ENCODE results near the gene LINC00305.
A peak's percentile ranks its signal among the peaks of the same experiment; 100 is the strongest.

Gene LINC00305

DNA sequence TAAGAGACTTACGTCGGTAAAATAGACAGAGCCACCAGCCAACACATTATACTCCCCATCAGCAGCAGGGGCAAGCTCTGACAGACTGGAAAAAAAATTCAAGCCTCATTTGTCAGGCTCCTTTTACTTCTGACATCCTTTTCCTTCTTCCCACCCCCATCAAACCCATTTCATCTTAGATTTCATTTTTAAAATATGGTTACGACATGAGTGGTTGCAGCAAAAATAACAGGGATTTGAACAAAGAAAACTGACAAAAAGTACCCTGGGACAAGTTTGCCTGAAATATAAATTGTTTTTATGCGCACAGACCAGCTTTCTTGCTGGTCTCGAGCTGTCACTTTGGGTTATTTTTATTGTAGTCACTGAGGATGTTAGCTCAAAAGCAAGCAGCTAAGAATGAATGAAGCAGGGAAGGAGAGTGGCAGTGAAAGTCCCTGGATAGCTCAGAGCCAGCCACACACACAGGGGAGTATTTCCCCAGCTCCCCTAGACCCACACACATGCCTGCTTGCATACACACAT, 30.7 kb upstream of the LINC00305 start:
- no peaks in the 10 kb centered on the region for H3K36me3 ChIP-seq
- no peaks in the 10 kb centered on the region for H3K27me3 ChIP-seq (ENCODE audit: insufficient read depth, low read depth, severe bottlenecking)
- TF ChIP-seq, protein P1, sequence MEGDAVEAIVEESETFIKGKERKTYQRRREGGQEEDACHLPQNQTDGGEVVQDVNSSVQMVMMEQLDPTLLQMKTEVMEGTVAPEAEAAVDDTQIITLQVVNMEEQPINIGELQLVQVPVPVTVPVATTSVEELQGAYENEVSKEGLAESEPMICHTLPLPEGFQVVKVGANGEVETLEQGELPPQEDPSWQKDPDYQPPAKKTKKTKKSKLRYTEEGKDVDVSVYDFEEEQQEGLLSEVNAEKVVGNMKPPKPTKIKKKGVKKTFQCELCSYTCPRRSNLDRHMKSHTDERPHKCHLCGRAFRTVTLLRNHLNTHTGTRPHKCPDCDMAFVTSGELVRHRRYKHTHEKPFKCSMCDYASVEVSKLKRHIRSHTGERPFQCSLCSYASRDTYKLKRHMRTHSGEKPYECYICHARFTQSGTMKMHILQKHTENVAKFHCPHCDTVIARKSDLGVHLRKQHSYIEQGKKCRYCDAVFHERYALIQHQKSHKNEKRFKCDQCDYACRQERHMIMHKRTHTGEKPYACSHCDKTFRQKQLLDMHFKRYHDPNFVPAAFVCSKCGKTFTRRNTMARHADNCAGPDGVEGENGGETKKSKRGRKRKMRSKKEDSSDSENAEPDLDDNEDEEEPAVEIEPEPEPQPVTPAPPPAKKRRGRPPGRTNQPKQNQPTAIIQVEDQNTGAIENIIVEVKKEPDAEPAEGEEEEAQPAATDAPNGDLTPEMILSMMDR (IDR thresholded peaks at IDR 0.05; ENCODE audit: low read depth, low read length), result no peak
- H3K9me3 ChIP-seq (ENCODE audit: severe bottlenecking), result no peaks in the 10 kb centered on the region
- peak overlapping the region; percentile 26 for H3K27ac ChIP-seq
- DNase-seq, result no peak
- H3K4me3 ChIP-seq (ENCODE audit: low read depth, low read length), result no peak overlapping the region

DNA sequence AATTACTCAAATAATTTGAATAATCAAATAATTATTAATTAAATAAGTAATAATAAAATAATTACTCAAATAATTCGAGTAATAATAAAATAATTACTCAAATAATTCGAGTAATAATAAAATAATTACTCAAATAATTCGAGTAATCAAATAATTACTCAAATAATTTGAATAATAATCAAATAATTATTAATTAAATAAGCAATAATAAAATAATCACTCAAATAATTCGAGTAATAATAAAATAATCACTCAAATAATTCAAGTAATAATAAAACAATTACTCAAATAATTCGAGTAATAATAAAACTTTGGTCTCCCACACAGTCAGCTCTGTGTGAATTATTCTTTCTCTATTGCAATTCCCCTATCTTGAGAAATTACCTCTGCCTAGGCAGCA, 30.0 kb upstream of the LINC00305 start:
- H3K9me3 ChIP-seq (ENCODE audit: severe bottlenecking), result no peaks in the 10 kb centered on the region
- no peak for DNase-seq
- H3K27ac ChIP-seq, result no peak overlapping the region
- H3K36me3 ChIP-seq, result no peaks in the 10 kb centered on the region
- TF ChIP-seq, protein P1 (IDR thresholded peaks at IDR 0.05; ENCODE audit: low read depth, low read length), result no peak
- H3K4me3 ChIP-seq (ENCODE audit: low read depth, low read length), result no peak overlapping the region
- no peaks in the 10 kb centered on the region for H3K27me3 ChIP-seq (ENCODE audit: insufficient read depth, low read depth, severe bottlenecking)

DNA sequence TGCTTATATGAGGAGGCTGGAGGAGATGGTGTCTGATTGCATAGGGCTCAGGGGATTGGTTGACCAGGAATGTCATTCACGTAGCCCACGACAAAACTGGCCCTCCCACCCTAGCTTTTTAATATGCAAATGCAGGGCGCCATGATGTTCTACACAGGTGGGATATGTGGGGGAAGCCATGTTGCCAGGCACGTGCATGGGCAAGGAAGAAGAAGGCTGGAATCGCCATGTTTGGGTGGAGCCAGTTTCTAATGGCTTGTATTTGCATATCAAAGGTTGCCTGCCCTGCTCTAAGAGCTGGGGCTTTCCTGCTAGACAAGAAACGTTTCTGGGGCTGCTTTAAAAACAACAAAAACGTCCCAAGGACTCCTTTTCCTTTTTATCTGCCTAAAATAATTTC, 26.5 kb upstream of the LINC00305 start:
- H3K4me3 ChIP-seq (ENCODE audit: low read depth, low read length), result no peak overlapping the region

DNA sequence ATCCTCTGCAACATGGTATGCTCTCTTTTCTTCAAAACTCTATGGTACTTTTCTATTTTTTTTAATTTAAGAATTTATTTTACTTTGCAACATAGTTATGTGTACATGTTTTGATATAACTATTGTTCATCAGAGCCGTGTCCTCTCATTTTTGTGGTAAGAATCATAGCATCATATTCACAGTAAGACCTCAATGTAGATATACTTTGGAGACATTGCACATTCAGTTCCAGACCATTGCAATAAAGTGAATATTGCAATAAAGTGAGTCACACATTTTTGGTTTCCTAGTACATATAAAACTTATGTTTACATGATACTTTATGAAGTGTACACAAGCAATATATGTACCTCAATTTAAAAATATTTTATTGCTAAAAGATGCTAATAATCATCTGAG, 22.7 kb upstream of the LINC00305 start:
- no peaks in the 10 kb centered on the region for H3K9me3 ChIP-seq (ENCODE audit: severe bottlenecking)
- H3K27me3 ChIP-seq (ENCODE audit: insufficient read depth, low read depth, severe bottlenecking), result no peaks in the 10 kb centered on the region
- TF ChIP-seq, protein P1 (IDR thresholded peaks at IDR 0.05; ENCODE audit: low read depth, low read length), result no peak
- H3K27ac ChIP-seq, result no peak overlapping the region
- no peak for DNase-seq
- H3K4me3 ChIP-seq (ENCODE audit: low read depth, low read length), result no peak overlapping the region
- no peaks in the 10 kb centered on the region for H3K36me3 ChIP-seq

More for the DNA sequence above, 26.5 kb upstream of the LINC00305 start:
- Histone ChIP-seq H3K27me3 (ENCODE audit: insufficient read depth, low read depth, severe bottlenecking) (no peaks in the 10 kb centered on the region), H3K27ac (no peak overlapping the region), H3K9me3 (ENCODE audit: severe bottlenecking) (no peaks in the 10 kb centered on the region), H3K36me3 (no peaks in the 10 kb centered on the region)
- no peak for DNase-seq
- TF ChIP-seq, protein P1 (IDR thresholded peaks at IDR 0.05; ENCODE audit: low read depth, low read length), result no peak

DNA sequence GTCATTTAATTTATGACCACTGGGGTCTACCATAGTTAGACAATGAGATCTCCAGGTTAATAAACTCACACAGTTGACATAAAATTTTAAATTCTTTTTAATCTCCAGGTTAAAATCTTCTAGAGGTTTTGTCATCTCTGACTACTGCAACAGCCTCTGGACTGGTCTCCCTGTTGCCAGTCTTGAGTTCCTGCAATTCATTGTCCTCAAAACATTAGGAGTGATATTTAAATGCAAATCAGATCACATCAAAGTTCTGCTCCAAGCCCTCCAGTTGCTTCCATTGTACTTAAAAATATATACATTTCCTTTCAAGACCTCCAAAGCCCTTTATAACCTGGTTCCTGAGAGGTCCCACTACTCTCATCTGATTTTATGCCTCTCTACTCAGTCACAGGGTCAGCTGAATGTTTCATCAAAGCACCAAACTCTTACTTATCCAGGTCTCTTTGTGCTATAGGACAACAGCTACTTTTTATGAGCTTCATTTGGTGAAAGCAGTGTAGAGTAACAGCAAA, 18.6 kb upstream of the LINC00305 start:
- Histone ChIP-seq H3K27me3 (ENCODE audit: insufficient read depth, low read depth, severe bottlenecking) (no peaks in the 10 kb centered on the region), H3K9me3 (ENCODE audit: severe bottlenecking) (no peaks in the 10 kb centered on the region), H3K36me3 (no peaks in the 10 kb centered on the region), H3K4me3 (ENCODE audit: low read depth, low read length) (no peak overlapping the region), H3K27ac (no peak overlapping the region)
- no peak for DNase-seq
- TF ChIP-seq, protein P1 (IDR thresholded peaks at IDR 0.05; ENCODE audit: low read depth, low read length), result no peak

DNA sequence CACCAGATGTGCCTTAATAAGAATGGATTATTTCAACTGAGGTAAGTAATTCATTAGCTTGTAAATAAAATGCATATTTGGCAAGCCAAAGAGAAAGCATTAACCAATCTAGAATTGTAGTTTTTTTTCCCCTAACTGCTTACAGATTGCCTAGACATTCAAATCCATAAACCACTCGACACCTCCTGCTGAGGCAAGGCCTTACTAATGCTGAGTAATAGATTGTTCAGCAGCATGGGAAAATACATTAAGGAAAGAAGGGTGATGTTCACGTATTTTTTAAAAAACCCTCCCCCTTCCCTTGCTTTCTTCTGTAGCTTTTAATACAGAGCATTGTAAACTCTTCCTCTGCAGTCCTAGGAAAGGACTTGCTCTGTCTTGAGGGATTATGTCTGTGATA, 17.0 kb upstream of the LINC00305 start:
- H3K27ac ChIP-seq, result no peak overlapping the region

More for the DNA sequence above, 17.0 kb upstream of the LINC00305 start:
- TF ChIP-seq, protein P1 (IDR thresholded peaks at IDR 0.05; ENCODE audit: low read depth, low read length), result no peak
- Histone ChIP-seq H3K4me3 (ENCODE audit: low read depth, low read length) (no peak overlapping the region), H3K9me3 (ENCODE audit: severe bottlenecking) (no peaks in the 10 kb centered on the region), H3K27me3 (ENCODE audit: insufficient read depth, low read depth, severe bottlenecking) (no peaks in the 10 kb centered on the region), H3K36me3 (no peaks in the 10 kb centered on the region)
- no peak for DNase-seq

Measured in WERI-Rb-1 (cell line).